Fibroblast of the aortic adventitia (primary cell): Measurements from ENCODE around the gene GAK. TPM values are rescaled to one million over a fixed set of nuclear protein-coding genes. Genes with fewer than 3 reads are reported as not detected.

ENCODE experiments used
- DNase-seq: peaks from one replicate; pipeline ENCODE4 v3.0.0-alpha.2; 2010; ENCODE audit warnings: low read depth
- H3K4me3 ChIP-seq: 2 replicates; pipeline ENCODE4 v1.5.1; 2011; ENCODE audit warnings: low read depth, mild to moderate bottlenecking, control low read depth, low read length, moderate library complexity
- total RNA-seq: library from RNA; depleted of rRNA; stranded (reverse); fragments of >200 nt; gene quantifications from 2 replicates; pipeline ENCODE4 v1.2.3, GENCODE V29; 2012; ENCODE audit warnings: low replicate concordance
- TF ChIP-seq, protein P1 (sequence below): IDR thresholded peaks from 2 replicates; pipeline ENCODE4 v1.5.1; 2011; ENCODE audit warnings: mild to moderate bottlenecking, low read length, control low read depth, inconsistent platforms; ENCODE audit not compliant: insufficient read depth

The GAK gene
- total RNA-seq, 1 donor: 49.4 TPM

DNA sequence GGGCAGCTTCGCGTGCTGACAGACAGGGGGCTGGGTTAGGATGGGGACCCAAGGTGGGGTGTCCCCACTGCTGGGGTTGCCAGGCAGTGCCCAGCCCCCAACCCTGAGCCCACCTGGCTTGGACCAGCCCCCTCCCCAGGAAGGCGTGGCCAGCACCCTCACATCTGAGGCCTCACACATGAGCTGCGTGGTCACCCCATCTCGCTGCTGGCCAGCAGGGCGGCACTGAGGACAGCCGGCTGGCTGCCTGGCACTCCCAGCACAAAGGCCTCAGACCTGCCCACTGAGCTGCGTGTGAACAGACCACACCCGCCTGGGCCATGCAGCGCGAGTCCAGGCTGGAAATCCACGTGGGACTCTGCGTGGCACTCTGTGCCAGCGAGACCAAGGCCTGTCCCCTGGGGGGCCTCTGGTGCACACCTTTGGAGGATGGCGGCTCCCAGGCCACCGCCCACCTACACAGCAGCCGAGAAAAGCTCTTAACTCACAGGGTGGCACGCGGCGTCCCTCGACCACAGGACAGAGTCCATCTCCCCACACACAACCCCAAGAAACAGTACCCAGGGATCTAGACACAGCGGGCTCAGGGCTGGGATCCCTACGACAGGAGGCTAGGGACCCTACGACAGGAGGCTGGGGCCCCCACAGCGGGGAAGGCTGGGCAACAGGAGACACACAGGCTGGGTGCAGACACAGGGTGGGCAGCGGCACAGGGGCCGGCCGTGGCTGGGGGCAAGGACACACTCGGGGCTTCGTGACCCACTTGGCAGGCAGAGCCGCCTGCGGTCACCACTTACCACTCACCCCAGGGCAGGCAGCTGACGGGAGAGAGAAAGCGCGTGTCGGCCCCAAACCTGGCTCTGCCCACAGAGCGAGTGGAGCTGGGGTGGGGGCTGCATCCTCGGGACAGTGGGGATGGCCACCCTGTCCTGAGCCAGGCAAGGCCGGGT lies 31.4 kb upstream of the GAK start:
- TF ChIP-seq, protein P1, sequence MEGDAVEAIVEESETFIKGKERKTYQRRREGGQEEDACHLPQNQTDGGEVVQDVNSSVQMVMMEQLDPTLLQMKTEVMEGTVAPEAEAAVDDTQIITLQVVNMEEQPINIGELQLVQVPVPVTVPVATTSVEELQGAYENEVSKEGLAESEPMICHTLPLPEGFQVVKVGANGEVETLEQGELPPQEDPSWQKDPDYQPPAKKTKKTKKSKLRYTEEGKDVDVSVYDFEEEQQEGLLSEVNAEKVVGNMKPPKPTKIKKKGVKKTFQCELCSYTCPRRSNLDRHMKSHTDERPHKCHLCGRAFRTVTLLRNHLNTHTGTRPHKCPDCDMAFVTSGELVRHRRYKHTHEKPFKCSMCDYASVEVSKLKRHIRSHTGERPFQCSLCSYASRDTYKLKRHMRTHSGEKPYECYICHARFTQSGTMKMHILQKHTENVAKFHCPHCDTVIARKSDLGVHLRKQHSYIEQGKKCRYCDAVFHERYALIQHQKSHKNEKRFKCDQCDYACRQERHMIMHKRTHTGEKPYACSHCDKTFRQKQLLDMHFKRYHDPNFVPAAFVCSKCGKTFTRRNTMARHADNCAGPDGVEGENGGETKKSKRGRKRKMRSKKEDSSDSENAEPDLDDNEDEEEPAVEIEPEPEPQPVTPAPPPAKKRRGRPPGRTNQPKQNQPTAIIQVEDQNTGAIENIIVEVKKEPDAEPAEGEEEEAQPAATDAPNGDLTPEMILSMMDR: no peak
- H3K4me3 ChIP-seq: no peak overlapping the region
- DNase-seq: no peak

DNA sequence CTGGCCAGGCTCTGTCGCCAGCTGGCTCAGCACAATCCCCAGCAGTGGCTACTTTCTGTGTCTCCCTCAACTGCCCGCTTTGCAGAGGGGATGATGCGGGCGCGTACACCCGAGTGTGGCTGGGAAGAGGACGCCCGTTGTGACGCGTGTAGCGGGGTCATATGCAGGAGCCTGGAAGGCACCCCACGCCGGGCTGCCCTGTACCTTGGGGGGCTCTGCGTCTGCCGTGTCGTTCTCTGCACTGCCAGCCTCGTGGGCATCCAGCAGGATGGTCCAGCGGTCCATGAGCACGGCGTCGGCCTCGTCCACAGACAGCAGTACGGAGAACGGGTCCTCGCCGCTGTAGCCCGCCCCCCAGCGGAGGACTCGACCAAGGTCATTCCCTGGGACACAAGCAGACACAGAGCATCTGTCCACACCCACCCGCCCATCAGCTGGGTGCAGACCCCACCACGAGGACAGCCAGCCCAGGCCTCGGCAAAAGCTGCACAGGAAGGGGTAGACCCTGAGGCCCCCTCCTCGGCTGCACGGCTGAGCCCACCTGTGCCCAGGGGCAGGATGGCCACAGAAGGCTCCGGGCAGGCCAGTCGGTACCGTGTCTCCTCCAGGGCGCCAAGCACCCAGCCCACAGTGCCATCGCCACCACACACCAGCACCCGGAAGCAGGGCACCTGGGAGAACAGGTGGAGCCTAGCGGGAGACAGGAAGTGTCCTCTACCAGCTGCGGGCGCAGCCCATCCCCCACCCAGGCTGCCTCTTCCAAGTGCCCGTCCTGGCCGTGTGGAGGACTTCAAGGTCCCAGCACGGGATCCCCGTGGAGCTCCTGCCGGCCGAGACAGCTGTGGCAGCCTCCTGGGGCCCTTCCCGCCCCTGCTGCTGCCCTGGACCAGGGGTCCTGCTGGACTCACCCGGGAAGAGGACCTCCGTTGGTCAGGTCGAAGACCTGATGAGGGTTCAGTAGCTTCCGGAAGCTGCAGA lies 30.4 kb upstream of the GAK start:
- no peak for DNase-seq

DNA sequence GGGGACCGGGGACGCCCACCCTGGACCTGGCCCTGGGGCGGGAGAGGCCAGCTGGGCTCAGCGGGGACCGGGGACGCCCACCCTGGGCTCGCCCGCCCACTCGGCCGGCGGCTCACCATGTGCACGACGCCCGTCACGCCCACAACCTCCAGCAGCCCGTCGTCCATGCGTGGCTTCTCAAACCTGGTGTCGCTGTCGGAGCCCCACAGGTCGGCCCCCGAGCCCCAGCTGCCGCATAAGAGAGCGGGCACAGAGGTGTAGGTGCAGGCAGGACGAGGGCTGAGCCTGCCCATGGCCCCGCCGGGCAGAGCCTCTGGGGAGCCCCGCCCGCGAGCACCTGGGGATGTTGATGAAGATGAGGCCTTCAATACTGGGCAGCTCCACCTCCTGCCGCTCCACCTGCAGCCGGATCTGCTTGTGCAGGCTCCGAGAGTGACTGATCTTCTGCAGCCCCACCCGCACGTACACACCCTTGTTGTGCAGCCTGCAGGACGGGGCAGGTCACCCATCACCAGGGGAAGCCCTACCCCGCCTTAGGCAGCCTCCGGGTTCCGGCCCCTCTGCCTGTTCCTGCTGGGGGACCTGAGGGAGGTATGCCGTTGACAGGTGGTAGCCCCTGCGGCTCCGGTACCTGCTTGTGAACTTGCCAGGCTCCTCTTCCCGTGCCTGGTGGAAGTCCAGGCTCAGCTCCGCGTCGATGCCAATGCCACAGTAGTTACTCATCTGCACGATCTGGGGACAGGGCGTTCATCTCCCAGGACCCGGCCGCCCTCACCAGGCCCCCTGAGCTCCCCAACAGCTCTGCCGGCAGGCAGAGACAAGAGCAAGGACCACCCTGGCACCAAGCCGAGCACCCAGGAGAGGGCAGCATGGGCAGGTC lies 29.5 kb upstream of the GAK start:
- TF ChIP-seq, protein P1: no peak
- no peak for DNase-seq
- no peak overlapping the region for H3K4me3 ChIP-seq

More for the DNA sequence above, 30.4 kb upstream of the GAK start:
- TF ChIP-seq, protein P1: no peak
- H3K4me3 ChIP-seq: no peak overlapping the region

DNA sequence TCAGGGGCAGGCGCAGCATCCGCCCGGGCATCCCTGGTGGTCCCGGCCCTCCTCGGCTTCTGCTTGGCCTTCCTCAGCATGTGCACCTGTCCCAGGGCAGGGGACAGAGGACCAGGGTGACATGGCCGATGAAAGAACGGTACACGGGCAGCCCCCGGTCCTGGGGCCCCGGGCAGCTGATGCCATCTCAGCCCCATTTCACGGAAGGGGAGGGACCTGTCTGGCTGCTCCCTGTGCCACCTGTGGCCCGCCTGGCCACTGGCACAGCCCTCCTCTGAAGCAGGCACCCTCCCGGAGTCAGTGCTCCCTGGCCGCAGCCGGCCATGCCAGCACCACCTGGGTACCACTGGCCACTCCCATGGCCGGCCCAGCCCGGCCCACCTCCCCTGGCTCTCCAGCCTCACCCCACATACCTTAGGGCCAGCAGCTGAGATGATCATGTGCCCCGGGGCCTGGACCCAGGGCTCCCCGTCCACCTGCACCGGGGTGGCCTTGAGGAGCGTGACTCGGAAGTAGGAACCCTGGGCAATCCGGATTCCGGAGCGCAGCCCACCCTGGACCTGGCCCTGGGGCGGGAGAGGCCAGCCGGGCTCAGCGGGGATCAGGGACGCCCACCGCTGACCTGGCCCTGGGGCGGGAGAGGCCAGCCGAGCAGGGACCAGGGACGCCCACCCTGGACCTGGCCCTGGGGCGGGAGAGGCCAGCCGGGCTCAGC lies 28.7 kb upstream of the GAK start:
- H3K4me3 ChIP-seq: no peak overlapping the region
- DNase-seq: no peak
- TF ChIP-seq, protein P1: no peak

GRCh38 chr4:960140-960635 lies 28.1 kb upstream of the GAK start:
- no peak for DNase-seq
- TF ChIP-seq, protein P1: no peak
- no peak overlapping the region for H3K4me3 ChIP-seq
